K562 (cell line): ENCODE data around the gene ANAPC2. TPM values are rescaled to one million over a fixed set of nuclear protein-coding genes. Genes with fewer than 3 reads are reported as not detected.

Source experiments
- ATAC-seq: fragments of 200-7000 bp; cut with Tn5 transposase; 3 replicates; pipeline ENCODE4 v1.9.1; 2020; ENCODE audit warnings: moderate library complexity
- BruUV-seq: library from RNA; stranded (reverse); fragments of 400-500 nt; replicated peaks from 2 replicates; lab custom pipeline; 2021; lab: Mats Ljungman, UMichigan
- CTCF ChIA-PET: fragments of 300-600 bp; formaldehyde crosslinking; extraction: SDS; loops from one replicate; lab custom pipeline; 2021; ENCODE audit warnings: low intra/inter-chr PET ratio; lab: Yijun Ruan, JAX
- POLR2A ChIA-PET: fragments of 300-600, 350-650 bp; sonication (Branson Sonifier 250); formaldehyde crosslinking; extraction: SDS; loops from one replicate; lab custom pipeline; 2021; ENCODE audit warnings: antibody characterized with exemption, inconsistent platforms; lab: Yijun Ruan, JAX
- DNase-seq, 4 experiments: peaks; one replicate each; pipeline versions ENCODE4 v3.0.0 to v3.0.0-alpha.2; 2011 to 2018; ENCODE audit warnings: low spot score in 3 of 4, mixed read lengths in 3 of 4; ENCODE audit errors: extremely low read depth in 1 of 4
- FAIRE-seq: peaks from 2 replicates; lab custom pipeline; 2011; peaks lifted over from hg19 to GRCh38; lab: Jason Lieb, UNC
- H2AFZ ChIP-seq: 2 replicates; pipeline ENCODE4 v1.6.0; 2011; ENCODE audit warnings: low read depth, low read length, control low read depth, inconsistent platforms
- H3K27ac ChIP-seq: fragments of 200-600 bp; 3 replicates; pipeline ENCODE4 v1.8.0; 2011; ENCODE audit warnings: low read depth, mild to moderate bottlenecking, control low read depth, inconsistent platforms, low read length, moderate library complexity, mixed read lengths; ENCODE audit errors: extremely low read depth
- H3K27me3 ChIP-seq, 2 experiments: fragments of 300-600 bp in 1 of 2; 2 replicates in 1 of 2; 3 replicates in 1 of 2; pipeline versions ENCODE4 v1.6.0 to v1.8.0; 2011; ENCODE audit warnings: inconsistent platforms in 2 of 2, low read length in 2 of 2, mild to moderate bottlenecking in 1 of 2, mixed read lengths in 1 of 2, moderate library complexity in 1 of 2; ENCODE audit not compliant: control insufficient read depth in 2 of 2, insufficient read depth in 2 of 2
- H3K36me3 ChIP-seq: fragments of 300-600 bp; 3 replicates; pipeline ENCODE4 v1.8.0; 2011; ENCODE audit warnings: mild to moderate bottlenecking, low read length, inconsistent platforms; ENCODE audit not compliant: control insufficient read depth, insufficient read depth
- H3K4me1 ChIP-seq, 2 experiments: fragments of 200-600 bp in 1 of 2; replicated peaks in 1 of 2; 2 replicates in 1 of 2; 3 replicates in 1 of 2; pipeline versions ENCODE4 v1.5.1 to v1.8.0; 2011; ENCODE audit warnings: inconsistent platforms in 2 of 2, low read length in 2 of 2, mild to moderate bottlenecking in 1 of 2, mixed read lengths in 1 of 2, moderate library complexity in 1 of 2; ENCODE audit not compliant: control insufficient read depth in 2 of 2, insufficient read depth in 2 of 2
- H3K4me2 ChIP-seq: 2 replicates; pipeline ENCODE4 v1.6.1; 2011; ENCODE audit warnings: low read length, control low read depth, inconsistent platforms, mixed read lengths; ENCODE audit not compliant: insufficient read depth
- H3K4me3 ChIP-seq: fragments of 200-600 bp; sonication (generic), shearing (Covaris generic); 2 replicates; pipeline ENCODE4 v1.5.1; 2016; ENCODE audit warnings: control low read depth, inconsistent platforms
- H3K79me2 ChIP-seq: fragments of 200-600 bp; 3 replicates; pipeline ENCODE4 v1.8.0; 2011; ENCODE audit warnings: low read length, inconsistent platforms; ENCODE audit not compliant: control insufficient read depth, insufficient read depth
- H3K9ac ChIP-seq, 2 experiments: 2 replicates each; pipeline versions ENCODE4 v1.6.0 to v1.6.1; 2011; ENCODE audit warnings: low read depth in 2 of 2, low read length in 2 of 2, control low read depth in 1 of 2, inconsistent platforms in 1 of 2, mild to moderate bottlenecking in 1 of 2, mixed read lengths in 1 of 2; ENCODE audit not compliant: insufficient read depth in 1 of 2
- H3K9me1 ChIP-seq: one replicate; pipeline ENCODE4 v1.6.0; 2011; ENCODE audit warnings: inconsistent platforms, mild to moderate bottlenecking, low read length, moderate library complexity; ENCODE audit not compliant: control insufficient read depth, insufficient read depth
- H3K9me3 ChIP-seq: replicated peaks from 2 replicates; pipeline ENCODE4 v1.5.1; 2011; ENCODE audit warnings: low read depth, low read length, inconsistent platforms; ENCODE audit not compliant: control insufficient read depth, insufficient read depth
- H4K20me1 ChIP-seq: replicated peaks from 2 replicates; pipeline ENCODE4 v1.6.1; 2011; ENCODE audit warnings: low read length, inconsistent platforms, mixed read lengths; ENCODE audit not compliant: control insufficient read depth, insufficient read depth
- ARID1B ChIP-seq: fragments of 450-650 bp; IDR thresholded peaks from 2 replicates; pipeline ENCODE4 v1.6.1; 2016; ENCODE audit warnings: antibody characterized with exemption, mild to moderate bottlenecking, inconsistent platforms
- FOXM1 ChIP-seq, 2 experiments: fragments of 450-650 bp in 1 of 2; sonication (generic) in 1 of 2; formaldehyde crosslinking in 1 of 2; IDR thresholded peaks; 2 replicates each; pipeline versions ENCODE4 v1.6.1 to v1.9.0; 2017 to 2022; ENCODE audit warnings: low read depth in 2 of 2, mild to moderate bottlenecking in 2 of 2, missing genetic modification reagents in 1 of 2, moderate library complexity in 1 of 2
- WGBS: fragments of 100-300 bp; shearing (Covaris generic); methylation state at CpG from one replicate; pipeline ENCODE4 v1.1.6; 2016; ENCODE audit warnings: low coverage, mixed read lengths; ENCODE audit not compliant: insufficient coverage; ENCODE audit errors: missing lambda C conversion rate; 5-methylcytosine and 5-hydroxymethylcytosine counted together
- in situ Hi-C: fragments of 300-500 bp; cut with MboI; formaldehyde crosslinking; loops from 4 replicates; pipeline ENCODE4 v1.15.0; 2018; ENCODE audit warnings: inconsistent platforms, mixed read lengths
- intact Hi-C: fragments of 100-400 bp; cut with micrococcal nuclease; formaldehyde crosslinking; loops from 2 replicates; pipeline ENCODE4 v1.14.2; 2022
- polyA plus RNA-seq, 8 experiments: library from polyadenylated mRNA; depleted of rRNA in 4 of 8; stranded (reverse) in 5 of 8; unstranded in 3 of 8; fragments of >200 nt; fragmentation: Nextera tagmentation in 2 of 8; fragmentation: Illumina TruSeq in 1 of 8; extraction: Ambion mirVana in 2 of 8; extraction: Trizol in 1 of 8; gene quantifications; 2 replicates each; pipeline versions ENCODE4 v1.2.1 to v1.2.3, GENCODE V29; 2011 to 2014; ENCODE audit warnings: inconsistent platforms in 1 of 8, missing spikeins in 1 of 8
- total RNA-seq, 7 experiments: library from RNA; depleted of rRNA in 6 of 7; stranded (reverse); fragments of >200 nt in 6 of 7; fragmentation: Illumina TruSeq in 2 of 7; extraction: Trizol in 2 of 7; gene quantifications; 2 replicates each; pipeline versions ENCODE4 v1.2.1 to v1.2.3, GENCODE V29; 2011 to 2021; ENCODE audit warnings: low replicate concordance in 1 of 7
- TF ChIP-seq, protein P1 (sequence below), 2 experiments: fragments of 450-650 bp; formaldehyde crosslinking in 1 of 2; IDR thresholded peaks; 2 replicates each; pipeline versions ENCODE4 v1.4.0 to v1.6.1; 2014 to 2020; ENCODE audit warnings: mild to moderate bottlenecking in 2 of 2, borderline replicate concordance in 1 of 2, low read depth in 1 of 2
- TF ChIP-seq, protein P2 (sequence below), 3 experiments: fragments of 200-800 bp in 1 of 3; fragments of 250-450 bp in 1 of 3; fragments of 450-650 bp in 1 of 3; sonication (Bioruptor Pico) in 1 of 3; sonication (Bioruptor generic) in 1 of 3; formaldehyde crosslinking in 1 of 3; IDR thresholded peaks; 2 replicates each; pipeline versions ENCODE4 v1.6.1 to v1.8.0; 2016 to 2022; ENCODE audit warnings: mild to moderate bottlenecking in 2 of 3, missing genetic modification characterization in 2 of 3, missing compliant biosample characterization in 1 of 3, moderate library complexity in 1 of 3

The ANAPC2 gene
- total and polyA plus RNA-seq, 9 of the 15 experiments (the other 6 are each of a cell fraction or from before 2014, with no cell fraction given), result 0.11 to 56.5 (median 17.1) TPM; not detected in 1

DNA sequence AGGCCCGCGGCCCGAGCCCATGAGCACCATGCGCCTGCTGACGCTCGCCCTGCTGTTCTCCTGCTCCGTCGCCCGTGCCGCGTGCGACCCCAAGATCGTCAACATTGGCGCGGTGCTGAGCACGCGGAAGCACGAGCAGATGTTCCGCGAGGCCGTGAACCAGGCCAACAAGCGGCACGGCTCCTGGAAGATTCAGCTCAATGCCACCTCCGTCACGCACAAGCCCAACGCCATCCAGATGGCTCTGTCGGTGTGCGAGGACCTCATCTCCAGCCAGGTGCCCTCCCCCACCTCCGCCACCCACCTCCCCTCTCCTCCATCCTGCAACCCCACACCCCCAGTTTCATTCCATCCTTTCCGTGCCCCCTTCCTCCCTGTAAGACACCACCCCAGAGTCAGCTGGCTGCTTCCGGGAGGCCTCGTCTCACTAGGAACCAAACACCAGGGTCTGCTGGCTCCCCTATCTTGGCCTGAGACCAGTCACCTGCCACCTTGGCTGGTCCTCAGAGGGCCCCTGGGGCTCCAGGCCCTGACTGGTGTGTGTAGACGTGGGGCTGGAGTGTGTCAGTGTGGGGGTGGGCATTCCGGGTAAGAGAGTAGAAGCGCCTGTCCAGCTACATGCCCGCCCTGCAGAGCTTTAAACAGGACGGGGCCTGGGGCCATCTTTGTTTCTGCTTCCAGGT lies 48.8 kb downstream of the ANAPC2 start:
- ATAC-seq, result no peak
- no peak overlapping the region for H3K9ac ChIP-seq
- H3K4me2 ChIP-seq, result no peak overlapping the region
- H3K36me3 ChIP-seq, result no peaks in the 10 kb centered on the region
- no peaks in the 10 kb centered on the region for H3K9me3 ChIP-seq
- no peaks in the 10 kb centered on the region for H3K79me2 ChIP-seq
- no TSS peak for BruUV-seq
- H3K4me1 ChIP-seq, result peaks cover 0 to 52% of the 10 kb centered on the region in 2 experiments; a peak in 2 of 5 replicates
- peaks cover 24% of the 10 kb centered on the region for H4K20me1 ChIP-seq
- no peak for TF ChIP-seq FOXM1 (IDR thresholded peaks at IDR 0.05; ENCODE audit: low read depth)
- TF ChIP-seq FOXM1 (CRISPR knock-in tag; IDR thresholded peaks at IDR 0.05; ENCODE audit: low read depth), result 0 out of 2 replicates have a peak, but pooled peaks have one; percentile 6
- TF ChIP-seq, protein P1, sequence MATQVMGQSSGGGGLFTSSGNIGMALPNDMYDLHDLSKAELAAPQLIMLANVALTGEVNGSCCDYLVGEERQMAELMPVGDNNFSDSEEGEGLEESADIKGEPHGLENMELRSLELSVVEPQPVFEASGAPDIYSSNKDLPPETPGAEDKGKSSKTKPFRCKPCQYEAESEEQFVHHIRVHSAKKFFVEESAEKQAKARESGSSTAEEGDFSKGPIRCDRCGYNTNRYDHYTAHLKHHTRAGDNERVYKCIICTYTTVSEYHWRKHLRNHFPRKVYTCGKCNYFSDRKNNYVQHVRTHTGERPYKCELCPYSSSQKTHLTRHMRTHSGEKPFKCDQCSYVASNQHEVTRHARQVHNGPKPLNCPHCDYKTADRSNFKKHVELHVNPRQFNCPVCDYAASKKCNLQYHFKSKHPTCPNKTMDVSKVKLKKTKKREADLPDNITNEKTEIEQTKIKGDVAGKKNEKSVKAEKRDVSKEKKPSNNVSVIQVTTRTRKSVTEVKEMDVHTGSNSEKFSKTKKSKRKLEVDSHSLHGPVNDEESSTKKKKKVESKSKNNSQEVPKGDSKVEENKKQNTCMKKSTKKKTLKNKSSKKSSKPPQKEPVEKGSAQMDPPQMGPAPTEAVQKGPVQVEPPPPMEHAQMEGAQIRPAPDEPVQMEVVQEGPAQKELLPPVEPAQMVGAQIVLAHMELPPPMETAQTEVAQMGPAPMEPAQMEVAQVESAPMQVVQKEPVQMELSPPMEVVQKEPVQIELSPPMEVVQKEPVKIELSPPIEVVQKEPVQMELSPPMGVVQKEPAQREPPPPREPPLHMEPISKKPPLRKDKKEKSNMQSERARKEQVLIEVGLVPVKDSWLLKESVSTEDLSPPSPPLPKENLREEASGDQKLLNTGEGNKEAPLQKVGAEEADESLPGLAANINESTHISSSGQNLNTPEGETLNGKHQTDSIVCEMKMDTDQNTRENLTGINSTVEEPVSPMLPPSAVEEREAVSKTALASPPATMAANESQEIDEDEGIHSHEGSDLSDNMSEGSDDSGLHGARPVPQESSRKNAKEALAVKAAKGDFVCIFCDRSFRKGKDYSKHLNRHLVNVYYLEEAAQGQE (IDR thresholded peaks at IDR 0.05; ENCODE audit: borderline replicate concordance), result no peak
- TF ChIP-seq, protein P1 (CRISPR knock-in tag; IDR thresholded peaks at IDR 0.05; ENCODE audit: low read depth), result 0 out of 2 replicates have a peak, but pooled peaks have one; percentile 12
- no peak for TF ChIP-seq ARID1B
- TF ChIP-seq, protein P2, sequence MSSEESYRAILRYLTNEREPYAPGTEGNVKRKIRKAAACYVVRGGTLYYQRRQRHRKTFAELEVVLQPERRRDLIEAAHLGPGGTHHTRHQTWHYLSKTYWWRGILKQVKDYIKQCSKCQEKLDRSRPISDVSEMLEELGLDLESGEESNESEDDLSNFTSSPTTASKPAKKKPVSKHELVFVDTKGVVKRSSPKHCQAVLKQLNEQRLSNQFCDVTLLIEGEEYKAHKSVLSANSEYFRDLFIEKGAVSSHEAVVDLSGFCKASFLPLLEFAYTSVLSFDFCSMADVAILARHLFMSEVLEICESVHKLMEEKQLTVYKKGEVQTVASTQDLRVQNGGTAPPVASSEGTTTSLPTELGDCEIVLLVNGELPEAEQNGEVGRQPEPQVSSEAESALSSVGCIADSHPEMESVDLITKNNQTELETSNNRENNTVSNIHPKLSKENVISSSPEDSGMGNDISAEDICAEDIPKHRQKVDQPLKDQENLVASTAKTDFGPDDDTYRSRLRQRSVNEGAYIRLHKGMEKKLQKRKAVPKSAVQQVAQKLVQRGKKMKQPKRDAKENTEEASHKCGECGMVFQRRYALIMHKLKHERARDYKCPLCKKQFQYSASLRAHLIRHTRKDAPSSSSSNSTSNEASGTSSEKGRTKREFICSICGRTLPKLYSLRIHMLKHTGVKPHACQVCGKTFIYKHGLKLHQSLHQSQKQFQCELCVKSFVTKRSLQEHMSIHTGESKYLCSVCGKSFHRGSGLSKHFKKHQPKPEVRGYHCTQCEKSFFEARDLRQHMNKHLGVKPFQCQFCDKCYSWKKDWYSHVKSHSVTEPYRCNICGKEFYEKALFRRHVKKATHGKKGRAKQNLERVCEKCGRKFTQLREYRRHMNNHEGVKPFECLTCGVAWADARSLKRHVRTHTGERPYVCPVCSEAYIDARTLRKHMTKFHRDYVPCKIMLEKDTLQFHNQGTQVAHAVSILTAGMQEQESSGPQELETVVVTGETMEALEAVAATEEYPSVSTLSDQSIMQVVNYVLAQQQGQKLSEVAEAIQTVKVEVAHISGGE (CRISPR knock-in tag; IDR thresholded peaks at IDR 0.05), result 0 out of 6 replicates have a peak, but pooled peaks of 1 of the 3 experiments have one; percentile 3
- TF ChIP-seq, all 486 proteins: peak for 3
- DNase-seq (no peak), FAIRE-seq (no peak)
- Histone ChIP-seq H3K27ac (no peak overlapping the region), H3K27me3 (peaks cover 43 to 84% of the 10 kb centered on the region in 2 experiments; a peak in 4 of 5 replicates), H3K9me1 (no peaks in the 10 kb centered on the region), H3K4me3 (no peak overlapping the region), H2AFZ (no peak overlapping the region)
- intact Hi-C loops (no loop called here), in situ Hi-C loops (no loop called here)
- ChIA-PET POLR2A (interaction anchor here (0.8 to 2.5 kb wide), 4 partner anchors 10 to 86 kb away, joined by 3 to 22 read pairs (median 6); partner anchors contain the start of gene ENTPD2), CTCF (no interaction called here)
- WGBS, result 15% methylated on average over 34 of the region's 37 CpGs
